GM18526 (cell line): ENCODE results near the gene SEC22C.

Source experiments
- POLR2A ChIP-seq: IDR thresholded peaks from 3 replicates; pipeline ENCODE4 v1.6.1; 2011; ENCODE audit not compliant: insufficient read length; ENCODE audit errors: extremely low read depth

SEC22C gene

DNA sequence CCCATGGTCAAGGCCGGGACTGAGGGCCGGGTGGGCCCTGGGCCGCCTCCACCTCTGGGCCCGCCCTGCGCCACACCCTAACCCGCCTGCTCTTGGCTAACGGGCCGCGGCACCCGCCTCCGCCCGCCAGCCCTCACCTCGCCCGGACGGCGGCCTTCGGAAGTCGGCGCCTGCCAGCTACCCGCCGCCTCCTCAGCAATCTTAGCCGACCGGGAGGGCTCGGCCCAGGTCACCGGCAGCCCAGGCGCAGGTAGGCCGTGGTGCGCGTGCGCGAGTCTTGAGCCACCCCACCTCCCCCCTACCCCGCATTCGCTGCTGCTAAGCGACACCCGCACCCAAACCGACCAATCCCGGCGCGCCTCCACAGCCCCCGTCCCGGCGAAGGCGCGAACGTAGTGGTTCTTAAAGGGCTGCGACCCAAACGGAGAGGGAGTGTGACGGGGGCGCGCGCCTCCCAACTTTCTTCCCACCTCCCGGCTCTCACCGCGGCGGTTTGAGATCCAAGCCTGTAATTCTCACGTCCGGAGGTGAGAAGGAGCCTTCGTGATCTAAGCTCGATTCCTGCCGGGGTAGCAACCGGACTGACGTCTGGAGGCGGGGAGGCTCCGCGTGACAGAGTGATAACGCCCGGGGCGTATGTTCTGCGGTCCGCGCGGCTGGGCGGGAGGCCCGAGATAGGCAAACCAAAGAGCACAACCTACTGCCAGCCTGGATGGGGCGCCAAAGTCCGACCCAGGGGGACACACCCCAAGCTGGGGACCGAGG is at the start of gene SEC22C:
TSS of gene SEC22C (minus strand) at position 259 of the 765 bp plus-strand sequence. CDS start 12,921 bp downstream, outside the sequence.
- TF ChIP-seq POLR2A, result peak; percentile 80

- TF ChIP-seq POLR2A, result no peak
Observed at GRCh38 chr3:42613462-42613861, 31.7 kb upstream of the SEC22C start.

DNA sequence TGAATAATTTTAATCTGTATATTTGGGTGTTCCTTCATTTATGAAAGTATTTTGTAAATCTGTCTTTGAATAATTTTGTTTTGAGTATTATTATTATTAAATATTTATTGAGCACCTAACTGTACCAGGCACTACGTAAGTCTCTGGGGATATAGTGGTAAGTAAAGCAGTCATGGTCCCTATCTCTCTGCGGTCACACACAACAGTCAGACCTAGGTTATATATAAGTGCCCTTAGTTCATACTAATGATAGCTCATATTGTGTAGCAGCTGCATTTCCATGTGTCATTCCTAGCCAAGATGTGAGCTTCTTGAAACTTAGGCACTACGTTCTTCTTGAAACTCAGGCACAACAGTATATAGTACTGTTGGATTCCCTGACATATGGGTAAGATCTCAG is 31.2 kb upstream of the SEC22C start:
- no peak for TF ChIP-seq POLR2A

- no peak for TF ChIP-seq POLR2A
Observed at GRCh38 chr3:42612217-42612616, 30.4 kb upstream of the SEC22C start.

GRCh38 chr3:42610976-42611375 is 29.2 kb upstream of the SEC22C start:
- TF ChIP-seq POLR2A, result no peak

DNA sequence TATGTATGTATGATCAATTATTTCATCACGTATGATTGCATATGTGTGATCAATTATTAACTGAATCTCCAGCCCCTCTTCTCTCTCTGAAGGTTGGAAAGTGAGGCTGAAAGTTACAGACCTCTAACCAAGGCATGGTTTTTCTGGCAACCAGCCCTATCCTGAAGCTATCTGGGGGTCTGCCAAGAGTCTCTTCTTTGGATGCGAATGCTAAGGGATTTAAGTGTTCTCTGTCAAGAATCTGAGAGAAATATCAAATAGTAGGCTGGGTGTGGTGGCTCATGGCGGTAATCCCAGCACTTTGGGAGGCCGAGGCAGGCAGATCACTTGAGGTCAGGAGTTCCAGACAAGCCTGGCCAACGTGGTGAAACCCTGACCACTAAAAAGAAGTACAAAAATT is 26.8 kb upstream of the SEC22C start:
- TF ChIP-seq POLR2A, result no peak

GRCh38 chr3:42605546-42606173 is 23.9 kb upstream of the SEC22C start:
- TF ChIP-seq POLR2A, result no peak

DNA sequence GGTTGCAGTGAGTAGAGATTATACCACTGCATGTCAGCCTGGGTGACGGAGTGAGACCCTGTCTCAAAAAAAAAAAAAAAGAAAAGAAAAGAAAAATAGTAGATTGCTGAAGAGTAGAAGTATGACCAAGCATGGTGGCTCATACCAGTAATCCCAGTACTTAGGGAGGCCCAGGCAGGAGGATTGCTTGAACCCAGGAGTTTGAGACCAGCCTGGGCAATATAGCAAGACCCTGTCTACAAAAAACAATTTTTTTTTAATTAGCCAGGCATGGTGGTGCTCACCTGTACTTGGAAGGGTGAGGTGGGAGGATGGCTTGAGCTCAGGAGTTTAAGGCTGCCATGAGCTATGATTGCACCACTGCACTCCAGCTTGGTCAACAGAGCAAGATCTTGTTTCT is 21.2 kb upstream of the SEC22C start:
- no peak for TF ChIP-seq POLR2A

DNA sequence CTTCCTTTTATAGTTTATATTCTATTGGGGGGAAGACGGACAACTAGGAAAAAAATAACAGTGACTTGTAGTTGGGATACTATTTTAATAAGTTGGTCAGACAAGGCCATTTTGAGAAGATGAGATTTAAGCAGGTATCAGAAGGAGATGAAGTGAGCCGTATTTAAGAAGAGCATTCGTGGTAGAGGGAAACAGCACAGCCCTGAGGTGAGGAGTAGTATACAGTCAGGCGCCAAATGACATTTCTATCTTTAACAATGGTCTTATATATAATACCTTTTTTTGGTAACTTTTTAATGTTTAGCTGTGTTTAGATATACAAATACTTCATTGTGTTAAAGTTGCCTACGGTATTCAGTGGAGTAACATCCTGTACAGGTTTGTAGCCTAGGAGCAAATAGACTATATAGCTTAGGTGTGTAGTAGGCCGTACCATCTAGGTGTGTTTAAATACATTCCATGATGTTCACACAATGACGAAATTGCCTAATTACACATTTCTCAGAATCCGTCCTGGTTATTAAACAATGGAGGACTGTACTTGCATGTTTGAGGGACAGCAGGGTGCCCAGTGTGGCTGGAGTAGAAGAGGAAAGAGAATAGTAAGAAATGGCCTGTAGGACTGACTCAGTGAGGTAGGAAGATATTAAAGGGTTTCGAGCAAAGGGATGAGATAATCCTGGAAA is 20.3 kb upstream of the SEC22C start:
- TF ChIP-seq POLR2A, result no peak

DNA sequence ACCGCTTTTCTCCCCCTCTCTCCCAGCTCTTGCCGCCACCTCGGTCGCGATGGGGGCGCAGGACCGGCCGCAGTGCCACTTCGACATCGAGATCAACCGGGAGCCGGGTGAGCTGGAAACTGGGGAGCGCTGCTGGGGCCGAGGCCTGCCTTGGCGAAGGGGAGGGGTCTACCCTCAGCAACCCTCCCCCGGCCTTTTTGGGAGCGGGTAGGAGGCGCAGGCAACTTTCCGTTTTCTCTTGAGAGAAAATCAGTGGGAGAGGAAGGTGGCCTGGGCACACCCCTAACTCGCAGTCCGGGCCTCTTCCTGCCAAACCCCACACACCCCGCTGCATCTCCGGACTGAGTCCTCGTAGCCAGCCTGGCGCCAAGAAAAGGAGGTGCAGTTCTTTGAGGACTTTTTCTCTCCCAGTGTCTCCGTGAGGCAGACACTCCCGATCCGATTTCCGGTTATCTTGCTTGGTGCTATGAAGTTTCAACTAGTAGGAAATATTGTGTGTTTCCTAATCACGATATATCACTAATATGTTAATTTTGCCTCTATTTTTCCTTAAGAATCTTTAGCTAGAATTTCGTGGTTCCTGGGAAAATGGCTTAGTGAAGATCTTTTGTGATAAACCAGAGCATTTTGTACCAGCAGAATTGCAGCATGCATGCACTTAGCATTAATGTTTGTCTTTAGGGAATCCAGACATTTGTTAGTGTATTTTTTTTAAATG is 19.4 kb upstream of the SEC22C start:
- no peak for TF ChIP-seq POLR2A

- TF ChIP-seq POLR2A, result peak; percentile 69
Observed at GRCh38 chr3:42600111-42600957, 18.6 kb upstream of the SEC22C start, which contains the start of gene NKTR. NKTR (plus strand) TSS chr3:42600686; CDS start chr3:42601007, 321 bp downstream.

- TF ChIP-seq POLR2A, result no peak
Observed at GRCh38 chr3:42595682-42596081, 13.9 kb upstream of the SEC22C start.

DNA sequence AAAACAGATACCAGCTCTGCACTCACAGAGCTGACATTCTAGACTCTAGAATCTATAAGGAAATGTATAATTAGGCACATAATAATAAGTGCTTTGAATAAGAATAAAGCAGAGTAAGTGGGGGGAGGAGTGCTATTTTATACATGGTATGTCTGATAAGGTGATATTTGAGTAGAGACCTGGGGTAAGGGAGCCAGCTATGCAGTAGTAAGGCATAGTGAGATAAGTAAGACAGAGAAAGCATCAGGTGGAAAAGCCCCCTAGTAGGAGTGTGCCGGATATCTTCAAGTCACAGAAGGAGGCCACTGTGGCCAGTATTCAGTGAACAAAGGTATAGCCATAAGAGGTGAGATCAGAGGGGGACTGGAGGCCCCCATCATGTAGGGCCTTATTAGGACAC is 11.9 kb upstream of the SEC22C start:
- TF ChIP-seq POLR2A, result no peak

- no peak for TF ChIP-seq POLR2A
Observed at GRCh38 chr3:42591811-42592210, 10.0 kb upstream of the SEC22C start.
